Suprapubic skin (tissue), 4 donors: ENCODE results near the gene TWSG1. TPM values are rescaled to one million over a fixed set of nuclear protein-coding genes. Genes with fewer than 3 reads are reported as not detected.

ENCODE experiments used
- DNase-seq, 2 donors: peaks; one replicate each; pipeline ENCODE4 v3.0.0-alpha.2; 2019; ENCODE audit warnings: low spot score in 2 of 2
- H3K27ac ChIP-seq: fragments of 200-600 bp; sonication (generic); one replicate; pipeline ENCODE4 v1.5.1; 2019
- H3K27me3 ChIP-seq: fragments of 200-600 bp; sonication (generic); one replicate; pipeline ENCODE4 v1.5.1; 2019
- H3K36me3 ChIP-seq: fragments of 200-600 bp; sonication (generic); one replicate; pipeline ENCODE4 v1.5.1; 2019
- H3K4me1 ChIP-seq: fragments of 200-600 bp; sonication (generic); one replicate; pipeline ENCODE4 v1.5.1; 2019
- H3K4me3 ChIP-seq: fragments of 200-600 bp; sonication (generic); one replicate; pipeline ENCODE4 v1.5.1; 2019; ENCODE audit warnings: mild to moderate bottlenecking
- H3K9me3 ChIP-seq: fragments of 200-600 bp; sonication (generic); one replicate; pipeline ENCODE4 v1.5.1; 2019
- CTCF ChIP-seq, 2 donors: fragments of 200-600 bp in 1 of 2; fragments of 450-650 bp in 1 of 2; sonication (generic) in 1 of 2; IDR thresholded peaks; one replicate each; pipeline ENCODE4 v1.5.1; 2016 to 2019; ENCODE audit warnings: antibody characterized with exemption in 2 of 2, mild to moderate bottlenecking in 1 of 2, moderate library complexity in 1 of 2
- EP300 ChIP-seq: sonication (generic); formaldehyde crosslinking; IDR thresholded peaks from one replicate; pipeline ENCODE4 v1.6.1; 2017; ENCODE audit warnings: antibody characterized with exemption
- POLR2A ChIP-seq, 2 donors: fragments of 450-650 bp; IDR thresholded peaks; one replicate each; pipeline ENCODE4 v1.6.1; 2017; ENCODE audit warnings: antibody characterized with exemption in 2 of 2, mild to moderate bottlenecking in 2 of 2, moderate library complexity in 2 of 2
- POLR2AphosphoS5 ChIP-seq, 3 donors: sonication (generic); formaldehyde crosslinking; IDR thresholded peaks; one replicate each; pipeline ENCODE4 v1.6.1; 2017; ENCODE audit warnings: antibody characterized with exemption in 3 of 3
- WGBS: methylation state at CpG from one replicate; pipeline ENCODE4 v1.1.5; 2018; 5-methylcytosine and 5-hydroxymethylcytosine counted together
- total RNA-seq, 4 donors: library from RNA; depleted of rRNA; stranded (reverse); fragments of >200 nt; gene quantifications; one replicate each; pipeline ENCODE4 v1.1.0, GENCODE V29; 2016

Gene TWSG1
- total RNA-seq, 4 donors from 2014 or later = 18.7 to 41.6 (median 26.1) TPM

- DNase-seq = no peak
- TF ChIP-seq CTCF (IDR thresholded peaks at IDR 0.05) (no peak), POLR2AphosphoS5 (IDR thresholded peaks at IDR 0.05) (no peak), EP300 (no peak), POLR2A (IDR thresholded peaks at IDR 0.05) (no peak)
- H3K27me3 ChIP-seq = no peaks in the 10 kb centered on the region
- no peak overlapping the region for H3K4me3 ChIP-seq
- H3K27ac ChIP-seq = no peak overlapping the region
- no peaks in the 10 kb centered on the region for H3K4me1 ChIP-seq
- 89% methylated on average over 2 of the region's 2 CpGs for WGBS
- H3K9me3 ChIP-seq = peaks cover 9% of the 10 kb centered on the region
- no peaks in the 10 kb centered on the region for H3K36me3 ChIP-seq
Observed at GRCh38 chr18:9292047-9292446, 42.5 kb upstream of the TWSG1 start.

GRCh38 chr18:9293948-9294347 is 40.6 kb upstream of the TWSG1 start:
- TF ChIP-seq POLR2AphosphoS5 (IDR thresholded peaks at IDR 0.05) (no peak), CTCF (IDR thresholded peaks at IDR 0.05) (no peak), EP300 (no peak), POLR2A (IDR thresholded peaks at IDR 0.05) (no peak)
- DNase-seq = no peak
- Histone ChIP-seq H3K27me3 (no peaks in the 10 kb centered on the region), H3K9me3 (peaks cover 9% of the 10 kb centered on the region), H3K36me3 (no peaks in the 10 kb centered on the region), H3K4me1 (no peaks in the 10 kb centered on the region), H3K27ac (no peak overlapping the region), H3K4me3 (no peak overlapping the region)
- WGBS = 96% methylated on average over 1 of the region's 1 CpG

DNA sequence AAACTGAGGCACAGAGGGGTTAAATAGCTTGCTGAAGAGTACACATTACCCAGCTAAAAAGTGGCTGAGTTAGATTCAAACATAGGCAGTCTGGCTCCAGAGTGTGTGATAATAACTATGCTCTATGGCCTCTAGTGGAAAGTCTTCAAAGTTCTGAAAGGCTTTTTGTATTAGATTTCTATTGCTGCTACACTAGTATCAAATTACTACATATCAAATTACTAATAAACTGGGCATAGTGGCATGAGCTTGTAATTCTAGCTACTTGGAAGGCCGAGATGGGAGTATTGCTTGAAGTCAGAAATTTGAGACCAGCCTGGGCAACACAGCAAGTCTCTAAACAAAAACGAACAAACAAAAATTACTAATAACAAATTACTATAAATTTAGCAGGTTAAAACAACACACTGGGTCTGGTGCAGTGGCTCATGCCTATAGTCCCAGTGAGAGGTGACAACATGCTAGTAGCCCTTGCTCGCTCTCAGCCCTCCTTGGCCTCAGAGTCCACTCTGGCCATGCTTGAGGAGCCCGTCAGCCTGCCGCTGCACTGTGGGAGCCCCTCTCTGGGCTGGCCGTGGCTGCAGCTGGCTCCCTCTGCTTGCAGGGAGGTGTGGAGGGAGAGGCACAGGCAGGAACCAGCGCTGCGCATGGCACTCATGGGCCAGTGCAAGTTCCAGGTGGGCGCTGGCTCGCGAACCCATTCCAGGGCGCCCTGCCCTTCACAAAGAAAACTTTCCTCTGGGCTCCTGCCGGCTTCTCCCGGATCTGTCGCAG is 38.2 kb upstream of the TWSG1 start:
- H3K9me3 ChIP-seq = peaks cover 9% of the 10 kb centered on the region
- H3K27me3 ChIP-seq = no peaks in the 10 kb centered on the region
- DNase-seq = no peak
- 91% methylated on average over 8 of the region's 15 CpGs for WGBS
- no peak overlapping the region for H3K4me3 ChIP-seq
- no peak for TF ChIP-seq CTCF (IDR thresholded peaks at IDR 0.05)
- no peak for TF ChIP-seq POLR2AphosphoS5 (IDR thresholded peaks at IDR 0.05)
- TF ChIP-seq EP300 = no peak
- TF ChIP-seq POLR2A (IDR thresholded peaks at IDR 0.05) = no peak
- no peak overlapping the region for H3K27ac ChIP-seq
- no peaks in the 10 kb centered on the region for H3K4me1 ChIP-seq
- H3K36me3 ChIP-seq = no peaks in the 10 kb centered on the region

DNA sequence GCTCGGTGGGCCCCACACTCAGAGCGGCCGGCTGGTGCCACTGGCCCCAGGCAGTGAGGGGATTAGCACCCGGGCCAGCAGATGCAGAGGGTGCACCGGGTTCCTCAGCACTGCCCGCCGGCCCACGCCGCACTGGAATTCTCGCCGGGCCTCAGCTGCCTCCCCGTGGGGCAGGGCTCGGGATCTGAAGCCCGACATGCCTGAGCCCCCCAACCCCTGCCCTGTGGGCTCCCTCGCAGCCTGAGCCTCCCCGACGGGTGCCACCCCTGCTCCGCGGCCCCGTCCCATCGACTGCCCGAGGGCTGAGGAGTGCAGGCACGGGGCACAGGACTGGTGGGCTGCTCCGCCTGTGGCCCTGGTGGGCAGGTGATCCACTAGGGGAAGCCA is 37.6 kb upstream of the TWSG1 start:
- H3K9me3 ChIP-seq = peaks cover 9% of the 10 kb centered on the region
- no peak for DNase-seq
- no peak overlapping the region for H3K4me3 ChIP-seq
- no CpG with 5 or more reads among the region's 24 CpGs for WGBS
- H3K36me3 ChIP-seq = no peaks in the 10 kb centered on the region
- no peak overlapping the region for H3K27ac ChIP-seq
- H3K27me3 ChIP-seq = no peaks in the 10 kb centered on the region
- H3K4me1 ChIP-seq = no peaks in the 10 kb centered on the region
- TF ChIP-seq CTCF (IDR thresholded peaks at IDR 0.05) = no peak
- TF ChIP-seq POLR2AphosphoS5 (IDR thresholded peaks at IDR 0.05) = no peak
- no peak for TF ChIP-seq EP300
- TF ChIP-seq POLR2A (IDR thresholded peaks at IDR 0.05) = no peak

GRCh38 chr18:9304388-9305070 is 30.0 kb upstream of the TWSG1 start:
- no peak for DNase-seq
- Histone ChIP-seq H3K27ac (no peak overlapping the region), H3K4me1 (no peaks in the 10 kb centered on the region), H3K9me3 (peaks cover 5% of the 10 kb centered on the region), H3K36me3 (no peaks in the 10 kb centered on the region), H3K27me3 (no peaks in the 10 kb centered on the region), H3K4me3 (no peak overlapping the region)
- TF ChIP-seq POLR2AphosphoS5 (IDR thresholded peaks at IDR 0.05) = no peak
- no peak for TF ChIP-seq POLR2A (IDR thresholded peaks at IDR 0.05)
- TF ChIP-seq CTCF (IDR thresholded peaks at IDR 0.05) = no peak
- TF ChIP-seq EP300 = no peak
- 95% methylated on average over 6 of the region's 6 CpGs for WGBS
